ENCODE results near the gene HOXA3. TPM values are rescaled to one million over a fixed set of nuclear protein-coding genes. Genes with fewer than 3 reads are reported as not detected.

The HOXA3 gene
- total RNA-seq, 1 donor from 2014 or later, result 2.4 TPM

DNA sequence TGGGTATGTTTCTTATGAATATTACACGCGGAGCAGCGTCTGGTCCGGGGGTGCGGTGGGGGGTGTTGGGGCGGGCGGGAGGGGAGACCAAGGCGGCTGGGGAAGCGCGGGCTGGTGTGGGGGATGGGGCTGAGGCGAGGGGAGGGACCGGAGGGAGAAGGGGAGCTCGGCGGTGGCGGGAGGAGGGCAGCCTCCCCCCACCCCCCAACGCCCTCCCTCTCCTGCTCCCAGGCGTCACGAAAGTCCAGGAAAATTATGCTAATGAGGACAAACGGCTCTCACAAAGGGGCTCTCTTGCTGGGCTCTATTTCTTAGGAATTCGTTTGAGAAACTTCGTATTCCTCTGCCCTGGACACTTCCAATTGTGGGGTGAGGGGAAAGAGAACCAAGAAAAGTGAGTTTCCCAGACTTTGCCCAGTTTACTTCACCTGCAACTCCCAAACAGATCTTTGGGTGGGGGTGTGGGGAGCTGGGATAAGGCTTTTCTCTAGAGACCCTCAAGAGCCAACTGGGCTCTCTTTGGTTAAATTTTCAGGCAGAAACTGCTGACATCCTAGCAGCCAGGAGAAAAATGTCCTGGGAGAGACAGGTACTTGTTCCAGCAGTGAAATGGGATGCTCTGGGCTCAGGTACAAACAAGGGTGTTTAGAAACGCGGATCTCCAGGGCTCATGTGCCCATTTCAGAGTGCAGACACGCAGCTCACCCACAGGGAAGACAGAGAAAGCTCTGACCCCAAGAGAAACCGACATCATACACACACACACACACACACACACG is 38.2 kb downstream of the HOXA3 start:
- DNase-seq, result peak; percentile 84

DNA sequence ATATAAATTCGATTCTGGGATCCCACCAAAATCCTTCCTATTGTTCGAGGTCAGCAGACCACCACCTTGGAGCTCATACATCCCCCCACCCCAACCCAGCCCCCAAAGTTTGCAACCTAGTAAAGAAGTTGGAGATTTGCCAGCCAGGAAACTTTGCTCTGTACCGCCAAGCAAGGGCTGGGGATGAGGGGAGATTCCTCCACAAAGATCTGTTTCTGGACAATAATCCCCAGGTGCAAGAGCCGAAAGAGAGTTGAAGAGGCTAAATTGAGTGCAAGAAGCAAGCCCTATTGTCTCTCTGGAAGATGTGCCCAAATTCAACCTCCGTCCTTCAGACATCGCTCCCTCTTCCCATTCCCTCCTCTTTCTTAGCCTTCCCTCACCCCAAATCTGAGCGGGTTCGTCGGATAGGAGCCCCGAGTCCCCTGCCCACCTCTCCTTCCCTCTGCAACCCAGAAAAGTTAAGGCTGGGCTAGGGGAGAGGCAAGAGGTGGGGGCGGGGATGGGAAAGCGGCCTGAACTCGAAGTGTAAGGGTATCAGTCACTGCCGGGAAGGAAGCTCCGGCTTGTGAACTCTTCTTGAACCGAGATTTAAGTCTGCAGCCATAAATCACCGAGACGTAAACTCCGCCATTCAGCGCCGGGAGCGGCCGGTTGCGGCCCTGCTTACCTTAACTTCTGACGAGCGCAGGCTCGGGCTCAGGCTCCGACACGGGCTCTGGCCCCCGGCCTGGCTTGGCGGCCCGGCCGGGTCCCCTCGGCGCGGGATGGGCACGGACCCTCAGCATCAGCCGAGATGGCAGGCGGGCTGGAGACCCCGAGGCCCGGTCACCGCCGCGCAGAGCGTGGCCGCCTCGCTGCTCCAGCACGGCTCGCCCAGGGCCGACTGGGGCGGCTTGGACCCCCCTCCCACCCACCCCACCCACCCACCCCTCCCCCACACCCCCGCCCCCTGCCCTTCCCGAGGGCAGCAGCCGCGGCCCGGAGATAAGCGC is 39.1 kb downstream of the HOXA3 start:
- DNase-seq, result peak; percentile 76

- DNase-seq, result no peak
Measured at GRCh38 chr7:27112361-27112760, 40.0 kb downstream of the HOXA3 start.

DNA sequence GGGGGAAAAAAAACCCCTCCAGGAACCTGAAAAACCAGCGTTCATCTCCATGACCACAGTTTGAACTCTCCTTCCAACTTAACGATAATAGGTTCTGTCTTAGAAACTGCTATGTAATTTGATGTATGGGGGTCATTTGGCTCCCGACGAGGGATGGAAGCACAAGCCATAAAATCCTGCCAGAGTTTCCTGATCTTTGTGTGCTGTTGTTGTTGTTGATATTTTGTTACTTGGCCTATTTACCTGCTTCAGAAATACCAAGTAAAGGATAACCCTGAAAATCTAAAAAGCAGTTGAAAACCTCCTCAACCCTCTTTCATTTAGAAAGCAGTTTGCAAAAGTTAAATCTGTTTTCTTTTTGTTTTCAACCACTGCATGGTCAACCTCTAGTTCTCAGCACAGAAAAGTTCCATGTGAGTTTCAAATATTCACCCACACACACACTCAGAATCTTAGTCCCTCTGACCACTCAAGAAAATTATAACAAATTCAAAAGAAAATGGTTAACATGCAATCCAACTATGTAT is 40.6 kb downstream of the HOXA3 start:
- DNase-seq, result no peak

- DNase-seq, result no peak
Measured at GRCh38 chr7:27111042-27111750, 41.2 kb downstream of the HOXA3 start.

GRCh38 chr7:27110186-27111031 is 42.0 kb downstream of the HOXA3 start:
- DNase-seq, result peak; percentile 85

- no peak for DNase-seq
Measured at GRCh38 chr7:27109466-27110185, 42.8 kb downstream of the HOXA3 start.

DNA sequence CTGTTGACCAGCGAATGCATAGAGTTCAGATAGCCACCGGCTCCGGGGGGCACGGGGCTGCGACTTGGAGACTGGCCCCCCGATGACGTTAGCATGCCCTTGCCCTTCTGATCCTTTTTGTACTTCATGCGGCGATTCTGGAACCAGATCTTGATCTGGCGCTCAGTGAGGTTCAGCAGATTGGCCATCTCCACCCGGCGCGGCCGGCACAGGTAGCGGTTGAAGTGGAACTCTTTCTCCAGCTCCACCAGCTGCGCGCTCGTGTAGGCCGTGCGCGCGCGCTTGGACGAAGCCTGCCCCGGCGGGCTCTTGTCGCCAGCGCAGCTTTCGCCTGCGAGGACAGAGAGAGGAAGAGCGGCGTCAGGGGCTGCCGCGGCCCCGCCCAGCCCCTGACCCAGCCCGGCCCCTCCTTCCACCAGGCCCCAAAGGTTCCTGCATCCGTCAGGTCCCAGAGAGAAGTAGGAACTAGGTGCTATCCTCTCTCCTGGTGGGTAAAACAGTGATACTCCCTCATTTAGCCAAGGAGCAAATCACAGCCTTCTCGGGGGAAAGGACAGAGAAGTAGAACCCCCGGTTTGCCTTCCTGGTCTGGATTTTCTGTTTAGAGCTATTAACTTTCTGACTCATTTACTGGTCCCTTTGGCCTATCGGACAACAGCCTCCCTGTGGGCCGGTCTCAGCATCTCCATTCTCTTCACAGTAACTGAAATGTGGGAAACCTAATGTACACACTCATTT is 43.8 kb downstream of the HOXA3 start:
- DNase-seq, result peak; percentile 76

- DNase-seq, result no peak
Measured at GRCh38 chr7:27107391-27108381, 44.7 kb downstream of the HOXA3 start.

- DNase-seq, result no peak
Measured at GRCh38 chr7:27106901-27107240, 45.5 kb downstream of the HOXA3 start.

GRCh38 chr7:27106181-27106900 is 46.0 kb downstream of the HOXA3 start:
- peak; percentile 42 for DNase-seq

DNA sequence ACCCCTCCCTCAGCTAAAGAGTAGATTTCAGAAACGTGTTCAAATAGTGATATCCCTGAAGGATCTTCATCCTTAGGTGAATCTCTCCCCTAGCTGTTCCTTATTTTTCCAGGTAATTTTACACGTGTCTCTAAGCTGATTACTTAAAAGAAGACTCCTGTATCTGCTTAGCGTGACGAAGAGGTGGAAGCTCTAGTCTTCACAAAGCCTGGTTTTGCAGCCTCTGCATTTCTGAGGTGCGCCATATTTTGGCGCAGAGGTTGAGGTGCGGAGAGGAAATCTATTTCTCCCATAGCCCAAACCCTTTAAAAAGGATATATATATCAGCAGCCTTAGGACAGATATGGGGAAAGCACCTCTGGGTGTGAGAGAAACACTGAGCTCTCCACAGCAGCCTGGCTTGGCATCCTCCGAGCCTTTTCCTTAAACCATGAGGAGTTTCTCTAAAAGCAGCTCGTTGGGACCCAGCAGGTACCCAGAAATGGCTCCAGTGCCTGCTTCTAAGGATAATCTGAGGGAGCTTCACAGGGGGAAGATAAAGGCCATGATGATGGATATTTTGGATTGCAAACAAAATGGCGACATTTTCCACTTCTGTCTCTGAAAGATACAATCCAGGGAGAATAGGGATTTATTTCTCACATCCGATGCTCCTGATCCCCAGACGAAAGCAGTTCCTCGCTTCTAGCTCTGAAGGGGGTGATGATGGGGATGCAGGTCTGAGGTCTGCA is 46.9 kb downstream of the HOXA3 start:
- peak; percentile 38 for DNase-seq

DNA sequence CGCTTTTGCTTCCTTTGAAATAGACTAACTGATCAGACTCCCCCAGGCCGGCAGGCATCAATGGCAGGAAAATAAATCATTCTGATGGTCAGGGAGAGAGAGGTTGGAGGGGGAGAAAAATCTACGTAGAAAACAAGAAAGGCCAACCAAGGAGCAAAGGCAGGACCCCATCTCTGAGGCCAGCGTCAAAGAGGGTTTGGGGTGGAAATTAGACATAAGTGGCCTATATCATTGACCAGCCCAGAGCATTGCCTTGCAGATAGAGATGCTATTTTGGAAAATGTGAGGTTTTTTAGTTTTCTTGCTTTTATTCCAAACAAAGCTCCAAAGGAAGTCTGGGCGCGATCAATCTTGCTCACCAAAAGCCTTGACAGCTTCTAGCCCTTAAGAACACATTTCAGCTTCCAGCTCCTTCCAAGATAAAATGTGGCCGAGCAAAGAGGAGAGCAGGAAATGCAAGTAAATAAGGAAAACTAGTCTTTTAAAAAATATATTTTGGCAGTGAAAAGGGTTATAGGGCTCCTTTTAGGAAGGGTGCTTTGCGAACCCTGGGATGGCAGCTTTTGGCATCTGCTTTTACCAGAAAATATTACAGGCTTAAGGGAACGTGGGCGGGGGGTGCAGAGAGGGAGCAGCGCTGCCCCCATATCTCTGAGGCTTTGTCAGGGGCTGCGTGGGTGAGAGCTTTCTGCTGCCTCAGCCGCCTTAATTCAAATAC is 47.9 kb downstream of the HOXA3 start:
- DNase-seq, result no peak

GRCh38 chr7:27103489-27104226 is 48.7 kb downstream of the HOXA3 start:
- DNase-seq, result no peak

GRCh38 chr7:27102581-27103442 is 49.6 kb downstream of the HOXA3 start, which contains the start of gene HOXA2:
HOXA2 (minus strand) TSS chr7:27102683; CDS start chr7:27102500, 183 bp downstream.
- peak; percentile 87 for DNase-seq
